Lung (tissue), 12 donors: ENCODE measurements around the gene RXRA. TPM values are rescaled to one million over a fixed set of nuclear protein-coding genes. Genes with fewer than 3 reads are reported as not detected.

ENCODE experiments used
- ATAC-seq: fragments of 200-7000 bp; cut with Tn5 transposase; one replicate; pipeline ENCODE4 v1.9.1; 2020; ENCODE audit warnings: moderate number of reproducible peaks; ENCODE audit not compliant: insufficient read depth, low FRiP score
- DNase-seq, 3 donors: peaks; one replicate each; pipeline ENCODE4 v3.0.0-alpha.2; 2013 to 2017
- H3K27ac ChIP-seq, 2 donors: one replicate each; pipeline ENCODE4 v1.5.1; 2013; ENCODE audit warnings: mild to moderate bottlenecking in 2 of 2, moderate library complexity in 2 of 2, control low read depth in 1 of 2, inconsistent platforms in 1 of 2, low read depth in 1 of 2, low read length in 1 of 2
- H3K27me3 ChIP-seq, 3 donors: one replicate each; pipeline ENCODE4 v1.5.1; 2013; ENCODE audit warnings: low read length in 2 of 3; ENCODE audit not compliant: control insufficient read depth in 3 of 3, insufficient read depth in 3 of 3
- H3K36me3 ChIP-seq, 4 donors: one replicate each; pipeline ENCODE4 v1.5.1; 2013; ENCODE audit warnings: low read length in 4 of 4, mild to moderate bottlenecking in 1 of 4, moderate library complexity in 1 of 4; ENCODE audit not compliant: control insufficient read depth in 4 of 4, insufficient read depth in 4 of 4
- H3K4me1 ChIP-seq, 5 donors: one replicate each; pipeline ENCODE4 v1.5.1; 2013; ENCODE audit warnings: low read length in 5 of 5, mild to moderate bottlenecking in 2 of 5, moderate library complexity in 1 of 5; ENCODE audit not compliant: control insufficient read depth in 5 of 5, insufficient read depth in 5 of 5
- H3K4me3 ChIP-seq: one replicate; pipeline ENCODE4 v1.5.1; 2013; ENCODE audit warnings: mild to moderate bottlenecking, control low read depth, moderate library complexity
- H3K9ac ChIP-seq, 2 donors: one replicate each; pipeline ENCODE4 v1.5.1; 2013; ENCODE audit warnings: low read length in 2 of 2, control low read depth in 1 of 2; ENCODE audit not compliant: insufficient read depth in 1 of 2
- H3K9me3 ChIP-seq, 4 donors: one replicate each; pipeline ENCODE4 v1.5.1; 2013; ENCODE audit warnings: low read length in 3 of 4, mild to moderate bottlenecking in 1 of 4, moderate library complexity in 1 of 4; ENCODE audit not compliant: control insufficient read depth in 4 of 4, insufficient read depth in 3 of 4
- CTCF ChIP-seq: IDR thresholded peaks from 2 replicates; pipeline ENCODE4 v1.5.1; 2012; ENCODE audit warnings: mild to moderate bottlenecking; ENCODE audit errors: control extremely low read depth, extremely low read depth
- WGBS, 2 donors: extraction: QIAGEN DNeasy Blood & Tissue Kit; methylation state at CpG; one replicate each; pipeline ENCODE4 v1.1.7; 2013; 5-methylcytosine and 5-hydroxymethylcytosine counted together
- polyA plus RNA-seq, 2 donors: library from polyadenylated mRNA; stranded (reverse); fragments of 200-250 nt; gene quantifications; one replicate each; pipeline ENCODE4 v1.2.1, GENCODE V29; 2013
- total RNA-seq, 2 donors: library from RNA; depleted of rRNA in 1 of 2; stranded (reverse); fragments of >200 nt in 1 of 2; gene quantifications; one replicate each; pipeline ENCODE4 v1.2.1, GENCODE V29; 2014 to 2021
- donor health status: control.
- donor health status: control.
- donor health status: Bipolar disorder and iron deficiency.
- donor health status: healthy.
- donor health status: DM: yes; HTN: yes; CAD: no.

Gene RXRA
- total and polyA plus RNA-seq, 4 donors, result 24.2 to 85.2 (median 52.2) TPM

- DNase-seq (no peak), ATAC-seq (no peak)
- no peak for TF ChIP-seq CTCF
- Histone ChIP-seq H3K4me1 (peaks cover 0 to 14% (median 3%) of the 10 kb centered on the region in 5 donors), H3K36me3 (no peaks in the 10 kb centered on the region), H3K27me3 (no peaks in the 10 kb centered on the region), H3K9me3 (peaks cover 0 to 3% (median 0%) of the 10 kb centered on the region in 4 donors), H3K9ac (no peak overlapping the region), H3K4me3 (no peak overlapping the region), H3K27ac (no peak overlapping the region)
- WGBS, 2 donors, result 94% methylated on average over 35 of the region's 35 CpGs
Observed at GRCh38 chr9:134291961-134292871, 34.0 kb upstream of the RXRA start.

GRCh38 chr9:134293031-134293521 is 33.2 kb upstream of the RXRA start:
- peaks cover 0 to 3% (median 0%) of the 10 kb centered on the region in 4 donors for H3K9me3 ChIP-seq
- H3K4me1 ChIP-seq, result peaks cover 0 to 14% (median 3%) of the 10 kb centered on the region in 5 donors
- no peak for DNase-seq
- no peak for TF ChIP-seq CTCF
- H3K9ac ChIP-seq, result no peak overlapping the region
- H3K4me3 ChIP-seq, result no peak overlapping the region
- no peak overlapping the region for H3K27ac ChIP-seq
- no peak for ATAC-seq
- no peaks in the 10 kb centered on the region for H3K27me3 ChIP-seq
- 79 to 84% methylated on average over 13 of the region's 13 CpGs for WGBS, 2 donors
- no peaks in the 10 kb centered on the region for H3K36me3 ChIP-seq

- no peak for ATAC-seq
- no peak for TF ChIP-seq CTCF
Observed at GRCh38 chr9:134293611-134294152, 32.6 kb upstream of the RXRA start.

More at GRCh38 chr9:134293611-134294152, 32.6 kb upstream of the RXRA start:
- no peak overlapping the region for H3K4me3 ChIP-seq
- H3K9ac ChIP-seq, result no peak overlapping the region
- H3K4me1 ChIP-seq, result peaks cover 0 to 14% (median 3%) of the 10 kb centered on the region in 5 donors
- H3K9me3 ChIP-seq, result peaks cover 0 to 3% (median 0%) of the 10 kb centered on the region in 4 donors
- peak; percentile 43 to 67 (median 53) for DNase-seq
- H3K27ac ChIP-seq, result no peak overlapping the region
- H3K36me3 ChIP-seq, result no peaks in the 10 kb centered on the region
- H3K27me3 ChIP-seq, result no peaks in the 10 kb centered on the region
- 10 to 24% methylated on average over 22 to 24 of the region's 24 CpGs for WGBS, 2 donors
